ENCODE measurements around the gene B3GALNT2.

The B3GALNT2 gene

GRCh38 chr1:235409042-235409820, 95.0 kb downstream of the B3GALNT2 start:
- DNase-seq (ENCODE audit: low read depth in 2 of 2) = no peak

- DNase-seq (ENCODE audit: low read depth in 2 of 2) = no peak
These were observed 95.7 kb downstream of the B3GALNT2 start for GRCh38 chr1:235408503-235408960.

DNA sequence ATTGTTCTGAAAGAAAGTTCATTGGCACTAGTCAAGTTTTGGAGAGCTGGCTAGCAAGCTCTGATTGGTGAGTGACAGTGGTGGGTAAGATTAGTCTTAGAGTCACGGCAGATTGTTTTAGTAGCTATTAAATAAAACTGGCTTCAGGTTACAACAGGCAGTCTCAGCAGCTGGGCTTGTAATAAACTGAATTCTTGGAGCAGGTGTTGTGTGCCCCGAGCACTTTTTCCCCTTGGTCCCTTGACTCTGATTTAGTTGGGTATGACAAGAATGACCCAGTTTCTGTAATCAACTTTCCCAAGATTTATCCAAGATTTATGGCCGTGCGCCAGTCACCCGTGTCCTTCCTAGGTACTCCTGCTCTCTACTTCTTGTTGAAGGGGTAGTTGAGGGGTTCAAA, 96.8 kb downstream of the B3GALNT2 start:
- DNase-seq (ENCODE audit: low read depth in 2 of 2) = no peak

DNA sequence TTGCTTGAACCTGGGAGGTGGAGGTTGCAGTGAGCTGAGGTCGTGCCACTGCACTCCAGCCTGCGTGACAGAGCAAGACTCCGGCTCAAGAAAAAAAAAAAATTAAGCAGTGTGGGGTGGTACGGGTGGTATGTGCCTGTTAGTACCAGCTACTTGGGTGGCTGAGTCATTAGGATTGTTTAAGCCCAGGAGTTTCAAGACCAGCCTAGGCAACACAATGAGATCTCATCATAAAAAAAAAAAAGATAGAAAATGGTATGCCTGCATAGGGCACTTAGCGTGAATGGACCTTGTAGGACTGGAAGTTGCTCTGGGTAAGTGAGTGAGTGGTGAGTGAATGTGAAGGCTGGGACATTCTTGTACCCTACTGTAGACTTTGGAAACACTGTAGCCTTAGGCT, 100.1 kb downstream of the B3GALNT2 start:
- DNase-seq (ENCODE audit: low read depth in 2 of 2) = no peak

GRCh38 chr1:235403593-235403992, 100.7 kb downstream of the B3GALNT2 start:
- DNase-seq (ENCODE audit: low read depth in 2 of 2) = no peak

DNA sequence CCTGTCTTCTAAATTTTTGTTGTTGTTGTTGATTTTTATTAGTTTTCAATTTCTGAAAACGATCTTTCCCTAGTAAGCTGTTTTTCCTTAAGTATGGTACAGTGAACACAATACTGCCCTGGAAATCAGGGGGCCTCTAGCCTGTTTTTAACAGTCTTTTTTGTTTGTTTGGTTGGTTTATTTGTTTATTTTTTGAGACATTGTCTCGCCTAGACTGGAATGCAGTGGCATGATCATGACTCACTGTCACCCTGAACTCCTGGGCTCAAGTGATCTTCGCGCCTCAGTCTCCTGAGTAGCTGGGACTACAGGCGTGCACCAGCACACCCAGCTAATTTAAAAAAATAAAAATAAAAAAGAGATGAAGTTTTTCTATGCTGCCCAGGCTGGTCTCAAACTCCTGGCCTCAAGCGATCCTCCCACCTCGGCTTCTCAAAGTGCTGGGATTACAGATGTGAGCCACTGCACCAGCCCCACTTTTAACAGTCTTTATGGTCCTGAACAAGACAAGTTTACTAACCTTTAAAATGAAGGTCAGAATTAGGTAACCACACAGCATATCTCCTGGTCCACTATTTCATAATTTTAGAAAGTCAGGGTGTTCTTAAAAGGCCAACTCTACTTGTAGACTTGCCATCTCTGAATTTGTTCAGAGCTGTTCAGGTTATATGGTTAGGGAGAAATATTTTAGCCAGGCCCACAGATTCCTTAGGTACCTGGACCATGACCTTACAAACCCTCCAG, 101.6 kb downstream of the B3GALNT2 start:
- no peak for DNase-seq (ENCODE audit: low read depth in 2 of 2)

- DNase-seq (ENCODE audit: low read depth in 2 of 2) = no peak
These were observed 103.0 kb downstream of the B3GALNT2 start for GRCh38 chr1:235401251-235401650.
